GM19043 (cell line): Measurements from ENCODE around the gene VPS41.

Experiments used
- ATAC-seq: cut with Tn5 transposase; IDR thresholded peaks from one replicate; pipeline ENCODE4 v1.9.1; 2021; ENCODE audit warnings: low read depth; ENCODE audit not compliant: unreplicated experiment

VPS41 gene

DNA sequence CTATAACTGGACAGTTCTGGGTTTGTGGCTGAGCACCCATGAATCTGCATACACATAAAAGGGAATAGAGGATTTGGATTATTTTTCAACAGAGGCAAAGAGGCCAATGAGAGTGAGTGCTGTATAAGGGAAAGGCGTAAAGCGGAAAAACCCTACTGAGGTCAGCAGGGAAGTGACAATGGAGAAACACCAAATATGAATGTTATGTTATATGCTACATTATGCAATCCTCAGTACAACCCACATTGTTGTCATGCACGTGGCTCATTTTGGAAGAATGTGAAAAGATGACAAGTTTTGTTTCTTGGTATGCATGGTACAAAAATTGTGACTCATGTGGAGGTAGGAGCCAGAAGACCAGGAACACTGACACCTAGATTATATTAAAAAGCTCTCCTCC, 164.2 kb downstream of the VPS41 start:
- no peak for ATAC-seq

DNA sequence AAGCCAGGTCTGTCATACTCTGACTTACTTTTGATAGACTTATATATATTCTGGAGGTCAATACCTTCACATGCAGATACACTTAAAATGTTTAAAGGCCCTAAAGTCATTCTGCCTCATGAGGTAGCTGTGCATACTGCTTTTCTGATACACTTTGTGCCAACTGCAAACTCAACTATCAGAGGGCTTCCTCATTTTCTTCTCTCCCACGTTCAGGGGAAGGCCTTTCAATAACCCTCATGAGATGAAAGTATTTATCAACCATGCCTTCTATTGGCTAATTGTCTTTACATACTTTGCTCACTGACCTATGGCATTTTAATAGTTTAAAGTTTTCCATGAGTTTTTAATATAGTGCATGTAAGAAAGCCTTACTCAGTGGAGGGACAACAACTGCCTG, 165.1 kb downstream of the VPS41 start:
- ATAC-seq = no peak

DNA sequence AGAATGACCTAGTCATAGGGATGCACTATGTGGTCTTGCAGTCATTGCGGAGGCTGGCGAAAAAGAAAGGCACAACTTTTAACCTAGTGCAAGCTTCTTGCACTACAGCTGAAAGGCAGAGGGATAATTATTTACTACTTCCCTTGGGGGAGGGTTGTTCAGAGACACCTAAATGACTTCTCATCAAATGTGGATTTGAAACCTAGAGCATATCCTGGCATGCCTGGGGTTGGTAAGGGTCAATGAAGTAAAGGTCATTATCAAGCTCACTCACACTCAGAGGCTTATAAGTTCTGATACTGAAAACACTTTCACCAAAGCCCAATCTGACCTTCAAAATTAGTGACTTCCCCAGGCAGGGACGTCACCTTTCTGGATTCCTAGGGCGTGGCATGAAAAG, 168.9 kb downstream of the VPS41 start:
- no peak for ATAC-seq

DNA sequence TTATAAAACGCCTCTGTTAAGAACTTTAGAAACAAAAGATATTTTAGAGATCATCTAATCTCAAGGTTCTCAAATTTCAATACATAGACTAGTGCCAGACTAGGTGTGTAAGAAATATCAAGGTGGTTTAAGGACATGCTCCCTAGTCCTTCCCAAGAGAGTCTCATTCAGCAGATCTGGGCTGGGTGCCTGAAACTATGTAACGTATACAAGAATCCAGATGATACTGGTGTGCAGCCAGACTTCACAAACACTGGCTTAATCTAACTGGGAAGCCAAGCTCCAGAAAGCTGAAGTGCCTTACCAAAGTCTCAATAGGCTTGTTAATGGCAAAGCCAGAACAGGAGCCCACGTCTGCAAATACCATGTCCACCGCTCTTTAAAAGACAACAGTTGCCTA, 172.9 kb downstream of the VPS41 start:
- no peak for ATAC-seq

DNA sequence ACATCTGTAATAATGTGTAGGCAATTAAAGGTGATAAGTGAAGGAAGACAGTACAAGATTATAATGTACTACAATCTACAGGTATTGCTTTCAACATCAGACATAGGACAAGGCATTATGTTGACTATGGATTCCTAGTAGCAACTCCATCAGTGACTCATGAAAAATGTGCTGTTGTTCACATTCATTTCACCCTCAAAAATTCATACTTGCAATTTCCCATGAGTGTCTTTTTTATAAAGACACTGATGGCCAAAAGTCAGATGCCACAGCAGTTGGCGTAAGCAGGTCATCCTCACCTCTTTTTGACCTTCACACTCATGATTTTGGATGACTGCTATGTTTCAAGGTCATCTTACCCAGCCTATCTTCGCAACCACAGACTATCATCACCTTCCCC, 177.8 kb downstream of the VPS41 start:
- ATAC-seq = no peak

DNA sequence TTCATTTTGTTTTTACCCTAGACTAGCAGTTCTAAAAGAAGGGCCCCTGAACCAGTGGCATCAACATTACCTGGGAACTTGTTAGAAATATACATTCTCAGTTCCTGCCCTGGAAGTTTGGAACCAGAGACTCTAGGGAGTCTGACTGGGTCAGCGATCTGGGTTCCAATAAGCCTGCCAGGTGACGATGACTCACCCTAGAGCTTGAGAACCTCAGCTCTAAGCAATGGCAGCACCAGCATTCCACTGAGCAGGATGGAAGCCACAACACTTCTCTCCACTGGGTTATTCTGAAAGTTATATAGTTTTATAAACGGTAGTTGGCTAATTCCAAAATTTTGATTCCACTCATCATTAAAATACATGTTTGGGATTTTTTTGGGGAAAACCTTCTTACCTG, 180.8 kb downstream of the VPS41 start:
- no peak for ATAC-seq

DNA sequence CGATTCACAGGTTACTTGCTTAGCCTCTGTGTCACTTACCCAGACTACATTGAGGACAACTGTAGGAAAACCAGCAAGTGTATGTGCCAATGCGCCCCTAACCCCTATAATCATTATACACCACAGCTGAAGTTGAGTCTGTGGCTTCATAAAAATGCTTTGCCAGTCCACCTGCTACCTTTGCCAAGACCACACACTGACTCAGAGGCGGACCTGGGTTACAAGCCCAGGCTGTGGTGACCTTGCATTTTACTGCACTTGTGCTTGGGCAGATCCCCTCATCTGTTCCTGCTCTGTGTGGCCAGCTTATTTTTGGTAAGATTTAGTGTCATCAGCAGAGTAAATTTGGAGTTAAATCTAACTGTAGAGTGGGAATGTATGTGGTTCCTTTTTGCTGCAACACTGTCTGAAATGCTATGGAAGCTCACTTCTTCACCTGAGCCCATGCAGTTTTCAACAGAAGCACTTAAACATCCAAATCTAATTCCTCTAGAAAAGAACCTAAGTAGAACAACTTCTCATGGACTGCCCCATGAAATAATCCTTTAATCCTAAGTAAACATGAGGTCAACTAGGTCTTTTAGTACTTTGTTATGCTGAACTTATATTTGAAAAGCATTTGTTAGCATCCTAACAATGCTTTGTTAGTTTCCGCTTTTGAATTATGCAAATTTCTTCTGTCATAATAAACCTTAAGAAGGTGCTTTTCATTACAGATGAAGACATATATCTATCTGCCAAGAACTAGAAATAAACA, 181.6 kb downstream of the VPS41 start:
- no peak for ATAC-seq

DNA sequence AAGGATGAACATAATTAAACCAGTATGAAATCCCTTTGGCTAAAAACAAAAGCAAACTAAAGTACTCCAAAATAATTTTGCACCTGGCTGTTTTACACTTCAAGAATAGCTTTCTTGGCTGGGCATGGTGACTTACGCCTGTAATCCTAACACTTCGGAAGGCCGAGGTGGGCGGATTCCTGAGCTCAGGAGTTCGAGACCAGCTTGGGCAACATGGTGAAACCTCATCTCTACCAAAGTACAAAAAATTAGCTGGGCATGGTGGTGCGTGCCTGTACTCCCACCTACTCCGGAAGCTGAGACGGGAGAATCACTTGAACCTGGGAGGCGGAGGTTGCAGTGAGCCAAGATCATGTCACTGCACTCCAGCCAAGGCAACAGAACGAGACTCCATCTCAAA, 185.7 kb downstream of the VPS41 start:
- no peak for ATAC-seq

DNA sequence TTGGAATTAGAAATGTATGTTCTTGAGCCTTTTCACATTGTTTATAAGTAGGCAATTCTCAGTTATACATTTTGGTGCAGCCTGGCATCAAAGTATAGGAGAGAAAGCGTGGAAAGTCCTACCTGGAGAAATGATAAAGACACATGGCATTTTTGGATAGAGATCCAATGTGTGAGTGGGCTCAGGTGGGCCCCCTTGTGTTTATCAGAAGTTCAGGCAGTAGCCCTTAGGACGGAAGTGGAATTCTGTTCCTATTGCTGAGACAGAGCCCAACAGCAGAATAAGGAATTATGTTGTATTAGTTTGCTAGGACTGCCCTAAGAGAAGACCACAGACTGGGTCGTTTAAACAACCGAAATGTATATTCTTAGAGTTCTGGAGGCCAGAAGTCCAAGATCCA, 192.6 kb downstream of the VPS41 start:
- ATAC-seq = no peak

DNA sequence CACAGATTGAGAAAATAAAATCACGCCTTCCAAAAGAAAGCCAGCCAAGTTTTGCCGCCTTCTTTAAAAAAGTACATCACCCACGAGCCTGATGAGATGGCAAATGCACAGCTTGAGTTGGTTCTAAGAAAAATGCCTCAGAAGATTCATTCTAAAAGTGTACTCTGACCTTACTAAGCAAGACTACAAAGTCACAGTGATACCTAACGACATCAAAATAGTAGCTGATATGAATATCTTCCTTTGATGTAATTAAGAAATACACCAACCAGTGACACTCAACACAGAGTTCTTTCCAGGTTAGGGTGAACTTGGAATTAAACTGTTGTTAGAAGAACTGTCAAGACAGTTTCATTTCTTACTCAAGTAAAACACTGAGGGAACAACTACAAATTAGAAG, 199.9 kb downstream of the VPS41 start:
- no peak for ATAC-seq

DNA sequence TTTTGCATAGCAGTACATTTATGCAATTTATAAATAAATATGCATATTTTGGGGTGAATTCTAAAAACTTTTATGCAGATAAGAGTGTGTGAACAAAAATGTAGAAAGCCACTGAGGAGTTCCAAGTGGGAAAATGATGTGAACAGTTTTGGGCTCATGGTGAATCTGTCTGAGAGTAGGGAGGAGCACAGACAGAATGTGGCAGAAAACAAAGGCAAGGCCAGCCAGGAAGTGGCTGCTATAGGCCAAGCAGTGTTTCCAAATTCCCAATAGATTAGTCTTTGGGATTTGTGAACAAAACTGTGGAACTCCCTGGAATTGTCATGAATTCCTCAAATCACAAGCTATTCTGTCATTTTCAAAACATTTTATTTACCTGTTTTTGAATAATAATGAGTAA, 204.2 kb downstream of the VPS41 start:
- no peak for ATAC-seq

DNA sequence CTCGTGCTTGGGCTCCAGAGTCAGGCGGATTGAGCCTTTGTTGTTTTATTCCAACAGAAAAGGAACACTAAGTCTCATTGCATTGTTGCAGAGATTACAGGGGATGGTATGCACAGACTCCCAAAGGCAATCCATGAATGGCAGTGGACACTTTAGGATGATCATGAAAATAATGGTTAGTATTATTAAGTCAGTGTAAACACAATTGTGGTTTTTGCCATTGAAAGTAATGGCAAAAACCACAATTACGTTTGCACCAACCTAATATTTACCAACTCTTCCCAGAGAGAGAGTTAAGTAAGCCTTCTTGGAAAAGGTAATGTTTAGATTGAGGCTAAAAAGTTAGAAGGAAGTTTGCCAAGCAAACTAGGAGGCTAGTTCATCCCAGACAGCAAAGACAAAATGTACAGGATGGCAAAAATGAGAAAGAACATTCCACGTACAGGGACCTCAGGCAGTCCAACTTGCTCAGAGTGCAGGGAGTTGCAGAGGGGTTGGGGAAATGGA, 204.9 kb downstream of the VPS41 start:
- no peak for ATAC-seq

DNA sequence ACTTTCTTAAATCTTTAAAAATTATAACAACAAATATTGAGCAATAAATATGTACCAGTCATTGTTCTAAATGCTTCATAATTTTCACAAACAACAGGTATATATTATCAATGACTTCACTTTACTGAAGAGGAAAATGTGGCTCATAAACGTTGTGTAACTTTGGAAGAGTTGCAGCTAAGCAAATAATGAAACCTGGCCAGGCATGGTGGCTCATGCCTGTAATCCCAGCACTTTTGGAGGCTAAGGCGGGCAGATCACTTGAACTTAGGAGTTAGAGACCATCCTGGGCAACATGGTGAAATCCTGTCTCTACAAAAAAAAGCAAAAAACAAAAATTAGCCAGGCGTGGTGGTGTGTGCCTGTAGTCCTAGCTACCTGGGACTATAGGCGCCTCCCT, 205.9 kb downstream of the VPS41 start:
- ATAC-seq = no peak

DNA sequence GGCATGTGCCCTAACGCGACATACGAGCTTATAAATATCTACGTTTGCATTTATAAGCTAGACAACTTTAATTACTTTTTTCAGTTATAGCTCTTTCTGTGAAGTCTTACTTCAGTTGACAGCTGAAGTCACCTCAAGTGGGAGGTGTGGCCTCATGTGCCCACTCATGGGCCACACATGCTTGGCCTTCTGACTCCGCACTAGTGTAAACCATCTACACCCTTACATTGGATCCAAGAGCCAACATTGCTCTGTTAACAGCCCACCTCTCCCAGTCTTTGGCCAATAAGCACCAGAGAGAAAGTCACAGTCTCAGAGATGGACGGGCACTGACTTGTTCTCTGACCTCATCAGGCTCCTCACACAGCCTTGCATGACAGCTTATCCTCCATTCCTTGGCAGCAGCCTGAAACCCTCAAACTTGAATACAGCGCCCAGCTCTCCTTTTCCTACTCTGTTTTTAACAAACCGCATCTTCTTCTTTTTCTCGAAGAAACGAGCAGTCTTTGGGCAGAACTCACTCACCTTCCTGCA, 206.9 kb downstream of the VPS41 start:
- no peak for ATAC-seq

DNA sequence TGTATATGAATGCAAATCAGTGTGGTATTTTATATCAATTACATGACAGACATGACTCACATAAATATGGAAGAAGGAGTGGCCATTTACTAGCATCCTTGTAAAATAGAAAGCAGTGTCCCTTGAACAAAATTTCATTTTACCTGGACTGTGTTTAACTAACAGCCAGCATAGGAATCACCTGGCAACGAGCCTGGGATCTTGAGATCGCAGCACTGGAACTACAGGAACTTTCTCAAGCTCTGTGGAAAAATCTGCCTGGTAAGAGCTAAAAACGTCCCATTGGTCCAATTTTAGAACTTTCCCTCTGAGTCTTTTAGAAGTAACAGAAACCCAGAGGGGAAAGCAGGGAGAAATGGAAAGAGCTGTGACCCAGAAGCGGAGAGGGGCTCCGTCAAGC, 208.9 kb downstream of the VPS41 start:
- ATAC-seq = no peak

DNA sequence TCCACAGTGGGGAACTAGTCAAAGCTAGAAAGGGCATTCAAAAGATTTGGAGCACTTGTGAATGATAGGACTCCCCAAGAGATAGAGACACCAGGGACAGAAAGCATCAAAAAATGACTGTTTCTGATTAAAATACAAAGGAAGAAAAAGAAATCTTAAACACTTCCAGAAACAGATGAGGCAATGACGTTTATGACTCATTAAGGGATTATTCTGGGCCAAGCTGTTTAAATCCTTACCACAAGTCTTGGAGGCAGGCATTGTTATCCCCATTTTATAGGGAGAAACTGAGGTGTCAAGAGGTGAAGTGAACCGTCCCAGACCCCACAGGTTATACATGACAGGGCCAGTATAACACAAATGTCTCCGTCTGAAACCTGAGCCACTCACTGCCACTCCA, 209.5 kb downstream of the VPS41 start:
- no peak for ATAC-seq

DNA sequence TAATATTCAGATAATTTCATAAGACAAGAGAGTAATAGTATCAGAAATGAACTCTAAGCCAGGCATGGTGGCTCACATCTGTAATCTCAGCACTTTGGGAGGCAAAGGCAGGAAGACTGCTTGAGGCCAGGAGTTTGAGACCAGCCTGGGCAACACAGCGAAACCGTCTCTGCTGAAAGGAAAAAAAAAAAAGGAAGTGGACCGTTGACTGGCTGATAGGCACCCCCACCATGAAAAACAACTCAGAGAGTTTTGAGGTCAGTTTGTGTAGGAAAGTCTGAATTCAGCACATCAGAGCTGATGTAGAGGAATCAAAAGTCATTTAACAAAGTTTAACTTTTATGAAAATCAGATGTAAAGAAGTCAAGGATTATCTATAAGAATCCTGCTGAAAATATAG, 214.7 kb downstream of the VPS41 start:
- no peak for ATAC-seq

DNA sequence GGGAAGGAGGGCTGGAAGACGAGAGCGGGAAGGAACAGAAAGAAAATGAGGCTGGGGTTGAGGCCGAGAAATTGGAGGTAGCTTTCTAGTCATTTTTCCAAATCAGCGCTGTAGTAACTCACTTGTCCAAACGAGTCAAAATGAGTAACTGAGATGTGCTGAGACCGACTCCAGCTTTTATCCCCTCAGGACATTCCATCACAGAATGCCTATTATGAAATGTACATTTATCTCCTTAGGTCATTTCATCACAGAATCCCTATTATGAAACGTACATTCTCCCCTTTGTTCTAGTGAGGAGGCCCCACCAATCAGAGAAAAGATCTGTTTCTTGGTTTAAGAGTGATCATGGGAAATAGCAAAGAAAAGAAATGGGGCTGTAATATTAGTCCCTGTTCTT, 222.1 kb downstream of the VPS41 start:
- ATAC-seq = no peak

DNA sequence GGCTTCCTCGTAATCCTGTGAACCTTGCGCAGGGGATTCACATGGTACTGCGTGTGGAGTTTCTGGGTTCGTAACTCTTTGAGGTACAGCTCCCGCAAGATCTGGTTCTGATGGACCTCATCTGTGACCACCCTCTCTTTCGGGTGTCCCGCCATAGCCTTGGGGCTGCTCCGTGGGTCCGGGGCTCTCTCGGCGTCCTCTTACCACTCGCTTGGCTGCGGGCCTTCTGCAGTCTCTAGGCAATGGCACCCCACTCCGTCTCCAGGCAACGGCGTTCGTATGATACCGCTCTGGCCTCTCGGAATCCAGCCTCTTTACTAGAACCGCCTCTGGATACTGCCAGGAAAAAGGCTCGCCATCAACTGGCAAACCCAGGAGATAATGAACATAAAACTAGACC, 223.1 kb downstream of the VPS41 start:
- no peak for ATAC-seq

DNA sequence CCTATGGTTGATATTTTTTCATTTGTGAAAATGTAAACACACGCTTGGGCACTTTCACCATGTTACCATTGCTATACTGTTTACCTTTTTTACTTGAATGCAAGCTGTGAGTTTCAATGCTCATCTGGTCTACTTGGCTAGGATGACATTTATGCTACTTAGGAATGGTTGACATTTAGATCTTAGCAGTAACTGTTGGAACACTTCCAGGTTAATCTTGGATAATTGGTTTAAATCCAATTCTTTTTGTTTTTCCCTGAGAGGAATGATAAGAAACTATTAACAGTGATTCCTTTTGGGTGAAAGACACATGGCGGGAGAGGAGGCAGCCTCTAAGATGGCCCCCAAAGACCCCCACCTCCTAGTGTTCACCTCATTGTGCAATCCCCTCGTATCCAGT, 226.4 kb downstream of the VPS41 start:
- no peak for ATAC-seq

DNA sequence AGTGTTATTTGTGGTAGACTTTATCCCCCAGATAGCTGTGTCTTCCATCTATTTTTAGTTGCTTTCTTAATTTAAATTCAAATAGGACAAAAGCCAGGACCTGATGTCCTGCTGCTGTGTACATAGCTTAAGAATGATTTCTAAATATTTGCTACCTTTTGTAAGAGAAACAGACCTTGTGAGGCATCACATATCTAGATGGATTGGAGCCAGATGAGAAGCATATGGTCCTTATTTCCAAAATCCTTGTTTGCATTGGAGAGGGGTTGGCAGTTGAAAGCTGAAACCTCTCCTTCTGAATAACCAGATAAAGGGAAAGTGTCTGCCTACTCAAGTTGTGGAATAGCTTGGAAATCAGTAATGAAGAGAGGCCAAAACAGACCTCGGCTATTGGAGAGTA, 227.1 kb downstream of the VPS41 start:
- ATAC-seq = no peak

DNA sequence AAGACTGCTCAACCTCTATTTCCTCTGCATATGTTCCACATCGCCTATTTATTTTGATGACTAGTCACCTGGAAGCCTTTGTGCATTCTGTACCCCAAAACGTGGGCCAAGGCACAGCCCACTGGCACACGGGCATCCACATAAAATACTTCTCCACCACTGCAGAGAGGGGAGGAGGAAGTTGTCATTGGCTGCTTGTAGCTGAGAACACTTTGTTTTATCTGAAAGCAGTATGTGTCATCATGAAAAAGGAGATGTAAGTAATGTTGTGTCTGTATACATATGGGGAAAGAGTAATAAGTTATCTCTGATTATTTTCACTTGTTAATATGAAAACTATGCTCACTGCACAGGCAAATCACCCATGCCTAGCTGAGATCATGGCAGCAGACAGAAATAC, 229.6 kb downstream of the VPS41 start:
- ATAC-seq = no peak

DNA sequence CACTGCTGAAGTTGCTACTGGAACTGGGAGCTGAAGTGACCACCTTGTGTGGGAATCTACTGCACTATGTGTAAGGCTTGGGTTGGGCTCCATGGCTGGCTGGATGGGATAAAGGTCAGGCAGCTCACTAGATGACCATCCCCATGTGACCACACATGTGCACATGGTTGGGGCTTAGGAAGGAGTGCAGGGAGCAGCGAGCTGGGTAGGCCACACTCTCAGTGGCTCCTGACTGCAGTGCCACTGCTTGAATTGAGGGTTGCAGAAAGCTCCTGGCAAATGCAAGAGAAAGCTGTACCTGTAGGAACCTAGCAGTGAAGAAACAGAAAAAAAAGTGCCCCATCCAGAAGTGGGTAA, 230.3 kb downstream of the VPS41 start:
- ATAC-seq = no peak
